GM23338 (cell line): ENCODE data around the gene PPARD. TPM values are rescaled to one million over a fixed set of nuclear protein-coding genes. Genes with fewer than 3 reads are reported as not detected.

Experiments used
- ATAC-seq: fragments of 200-7000 bp; cut with Tn5 transposase; 3 replicates; pipeline ENCODE4 v1.9.1; 2020
- DNase-seq: peaks from one replicate; pipeline ENCODE4 v3.0.0-alpha.2; 2015; ENCODE audit warnings: low spot score
- H2AFZ ChIP-seq: fragments of 200-600 bp; sonication (generic); 2 replicates; pipeline ENCODE4 v1.8.0; 2016; ENCODE audit warnings: antibody characterized with exemption, mild to moderate bottlenecking, moderate library complexity
- H3F3A ChIP-seq: fragments of 200-600 bp; sonication (generic); replicated peaks from 2 replicates; pipeline ENCODE4 v1.8.0; 2017; ENCODE audit warnings: antibody characterized with exemption, mixed run types, low read depth
- H3K27ac ChIP-seq: fragments of 200-600 bp; sonication (generic); 2 replicates; pipeline ENCODE4 v1.6.1; 2016; ENCODE audit warnings: low read depth
- H3K27me3 ChIP-seq: fragments of 200-600 bp; sonication (generic); 2 replicates; pipeline ENCODE4 v1.8.0; 2016; ENCODE audit warnings: mild to moderate bottlenecking, mixed run types, moderate library complexity; ENCODE audit not compliant: insufficient read depth
- H3K36me3 ChIP-seq: fragments of 200-600 bp; sonication (generic); 2 replicates; pipeline ENCODE4 v1.8.0; 2016; ENCODE audit warnings: mild to moderate bottlenecking; ENCODE audit not compliant: insufficient read depth
- H3K4me1 ChIP-seq: fragments of 200-600 bp; sonication (generic); 2 replicates; pipeline ENCODE4 v1.8.0; 2016; ENCODE audit warnings: mild to moderate bottlenecking, moderate library complexity; ENCODE audit not compliant: insufficient read depth
- H3K4me2 ChIP-seq: fragments of 200-600 bp; sonication (generic); 2 replicates; pipeline ENCODE4 v1.7.1; 2017; ENCODE audit warnings: mixed run types
- H3K4me3 ChIP-seq: fragments of 200-600 bp; sonication (generic); 2 replicates; pipeline ENCODE4 v1.6.1; 2016; ENCODE audit warnings: mixed run types
- H3K79me2 ChIP-seq: fragments of 200-600 bp; sonication (generic); replicated peaks from 2 replicates; pipeline ENCODE4 v1.8.0; 2017; ENCODE audit warnings: mild to moderate bottlenecking; ENCODE audit not compliant: insufficient read depth
- H3K9me2 ChIP-seq: fragments of 200-600 bp; sonication (generic); 2 replicates; pipeline ENCODE4 v1.8.0; 2017; ENCODE audit not compliant: insufficient read depth
- H4K20me1 ChIP-seq: fragments of 200-600 bp; sonication (generic); replicated peaks from 2 replicates; pipeline ENCODE4 v1.8.0; 2017; ENCODE audit warnings: mild to moderate bottlenecking; ENCODE audit not compliant: insufficient read depth
- H3K27ac Mint-ChIP-seq: 2 replicates; pipeline ENCODE4 v1.8.0; 2020; ENCODE audit warnings: inconsistent platforms, mild to moderate bottlenecking, moderate library complexity, mixed read lengths
- H3K27me3 Mint-ChIP-seq: 3 replicates; pipeline ENCODE4 v1.8.0; 2022; ENCODE audit warnings: low read depth, mild to moderate bottlenecking, moderate library complexity, mixed read lengths, inconsistent platforms; ENCODE audit not compliant: insufficient read depth, poor library complexity
- H3K36me3 Mint-ChIP-seq: 3 replicates; pipeline ENCODE4 v1.8.0; 2021; ENCODE audit warnings: low read depth, mild to moderate bottlenecking, inconsistent platforms, moderate library complexity, mixed read lengths
- H3K4me1 Mint-ChIP-seq: 3 replicates; pipeline ENCODE4 v1.8.0; 2020; ENCODE audit warnings: mild to moderate bottlenecking, inconsistent platforms, mixed read lengths
- H3K4me3 Mint-ChIP-seq: 3 replicates; pipeline ENCODE4 v1.8.0; 2021; ENCODE audit warnings: moderate library complexity, mild to moderate bottlenecking, inconsistent platforms, mixed read lengths
- H3K9me3 Mint-ChIP-seq: 3 replicates; pipeline ENCODE4 v1.8.0; 2020; ENCODE audit warnings: moderate library complexity, mild to moderate bottlenecking, inconsistent platforms, mixed read lengths
- CREB1 ChIP-seq: fragments of 250-450 bp; sonication (Bioruptor Pico); IDR thresholded peaks from 2 replicates; pipeline ENCODE4 v1.5.0; 2020; ENCODE audit warnings: low read depth, mild to moderate bottlenecking, moderate library complexity
- CTCF ChIP-seq, 2 experiments: fragments of 200-600 bp in 1 of 2; sonication (generic) in 1 of 2; conservative IDR thresholded peaks; 2 replicates each; pipeline versions ENCODE4 v1.5.1 to v1.6.1; 2016 to 2017; ENCODE audit warnings: antibody characterized with exemption in 2 of 2, low read depth in 2 of 2, mild to moderate bottlenecking in 2 of 2, moderate library complexity in 1 of 2
- EZH2 ChIP-seq: fragments of 200-600 bp; sonication (generic); IDR thresholded peaks from one replicate; pipeline ENCODE4 v1.8.0; 2017; ENCODE audit warnings: antibody characterized with exemption, mild to moderate bottlenecking, low read depth; ENCODE audit not compliant: unreplicated experiment
- EZH2phosphoT487 ChIP-seq: fragments of 200-600 bp; sonication (generic); IDR thresholded peaks from one replicate; pipeline ENCODE4 v1.8.1; 2018; ENCODE audit warnings: antibody characterized with exemption; ENCODE audit not compliant: unreplicated experiment
- POLR2AphosphoS5 ChIP-seq: IDR thresholded peaks from 2 replicates; pipeline ENCODE4 v1.6.1; 2016; ENCODE audit warnings: antibody characterized with exemption, low read depth
- REST ChIP-seq: IDR thresholded peaks from one replicate; pipeline ENCODE4 v1.6.1; 2018; ENCODE audit warnings: antibody characterized with exemption; ENCODE audit not compliant: unreplicated experiment
- ZNF462 ChIP-seq: fragments of 250-450 bp; sonication (Bioruptor Pico); IDR thresholded peaks from 2 replicates; pipeline ENCODE4 v1.5.0; 2020; ENCODE audit warnings: mild to moderate bottlenecking, moderate library complexity
- polyA plus RNA-seq: library from polyadenylated mRNA; unstranded; fragments of >200 nt; fragmentation: Nextera tagmentation; extraction: Ambion mirVana; gene quantifications from 2 replicates; pipeline ENCODE4 v1.2.1, GENCODE V29; 2016
- total RNA-seq: library from RNA; depleted of rRNA; stranded (reverse); fragments of >200 nt; shearing (Covaris generic); gene quantifications from 2 replicates; pipeline ENCODE4 v1.2.3, GENCODE V29; 2014

Gene PPARD
- total and polyA plus RNA-seq, 2 experiments from 2014 or later, result 5.1 to 9.7 TPM

- peaks cover 17% of the 10 kb centered on the region for H3K4me1 ChIP-seq
- no peaks in the 10 kb centered on the region for H3K36me3 ChIP-seq
- H4K20me1 ChIP-seq, result no peaks in the 10 kb centered on the region
- no peaks in the 10 kb centered on the region for H3K79me2 ChIP-seq
- Mint-ChIP-seq H3K4me3 (peak overlapping the region; percentile 83), H3K27ac (no peak overlapping the region), H3K9me3 (no peaks in the 10 kb centered on the region), H3K4me1 (peaks cover 16% of the 10 kb centered on the region), H3K27me3 (peaks cover 28% of the 10 kb centered on the region), H3K36me3 (peaks cover 3% of the 10 kb centered on the region; the same call in 1 of the 3 replicates)
- H3K9me2 ChIP-seq, result no peaks in the 10 kb centered on the region
- H3K27me3 ChIP-seq, result peaks cover 22% of the 10 kb centered on the region
- H2AFZ ChIP-seq, result peak overlapping the region; percentile 99
- 0 out of 2 replicates have a peak, but pooled peaks cover 3% of the 10 kb centered on the region for H3F3A ChIP-seq
- TF ChIP-seq REST (no peak), EZH2 (no peak), CTCF (conservative IDR thresholded peaks at IDR 0.05; ENCODE audit: low read depth in 2 of 2) (no peak; a peak in 1 of 4 replicates), POLR2AphosphoS5 (peak; percentile 92), ZNF462 (CRISPR knock-in tag) (no peak), CREB1 (CRISPR knock-in tag) (no peak), EZH2phosphoT487 (no peak)
- DNase-seq, result peak; percentile 95
- H3K4me2 ChIP-seq, result peak overlapping the region; percentile 87
- H3K27ac ChIP-seq, result no peak overlapping the region
- peak; percentile 96 for ATAC-seq
- peak overlapping the region; percentile 68 for H3K4me3 ChIP-seq
These were observed 23.9 kb upstream of the PPARD start for GRCh38 chr6:35318196-35319171.
